WTC11 (cell line): Measurements from ENCODE around the gene DTD1. TPM values are rescaled to one million over a fixed set of nuclear protein-coding genes. Genes with fewer than 3 reads are reported as not detected.

Experiments
- ATAC-seq: fragments of 200-7000 bp; cut with Tn5 transposase; 2 replicates; pipeline ENCODE4 v1.10.0; 2021; ENCODE audit warnings: mild to moderate bottlenecking, moderate library complexity
- CTCF ChIA-PET: fragments of 300-600 bp; sonication (Branson Sonifier 250); formaldehyde crosslinking; loops from one replicate; lab custom pipeline; 2021; ENCODE audit warnings: antibody characterized with exemption; lab: Charles Lee
- POLR2A ChIA-PET: fragments of 350-600 bp; sonication (Branson Sonifier 250); formaldehyde crosslinking; loops from one replicate; lab custom pipeline; 2021; ENCODE audit warnings: antibody characterized with exemption; lab: Charles Lee
- DNase-seq: peaks from one replicate; pipeline ENCODE4 v3.0.0; 2021; ENCODE audit warnings: low spot score
- H3K27ac Mint-ChIP-seq: 2 replicates; pipeline ENCODE4 v1.8.0; 2021; ENCODE audit warnings: mixed read lengths
- H3K27me3 Mint-ChIP-seq: 2 replicates; pipeline ENCODE4 v1.8.0; 2021; ENCODE audit warnings: low read depth, mild to moderate bottlenecking, moderate library complexity, mixed read lengths
- H3K36me3 Mint-ChIP-seq: 2 replicates; pipeline ENCODE4 v1.8.0; 2021; ENCODE audit warnings: mixed read lengths
- H3K4me1 Mint-ChIP-seq: 2 replicates; pipeline ENCODE4 v1.8.0; 2022; ENCODE audit warnings: mixed read lengths
- H3K4me3 Mint-ChIP-seq: 2 replicates; pipeline ENCODE4 v1.8.0; 2021; ENCODE audit warnings: mild to moderate bottlenecking, moderate library complexity, mixed read lengths
- H3K9me3 Mint-ChIP-seq: 2 replicates; pipeline ENCODE4 v1.8.0; 2021; ENCODE audit warnings: mixed read lengths
- AR ChIP-seq: fragments of 250-450 bp; sonication (Bioruptor Pico); IDR thresholded peaks from 2 replicates; pipeline ENCODE4 v1.9.0; 2021; ENCODE audit warnings: mild to moderate bottlenecking
- CBFB ChIP-seq: sonication (generic); formaldehyde crosslinking; IDR thresholded peaks from 2 replicates; pipeline ENCODE4 v1.8.1; 2022; ENCODE audit warnings: mild to moderate bottlenecking, low read depth, missing genetic modification reagents
- FOXJ3 ChIP-seq: sonication (generic); formaldehyde crosslinking; IDR thresholded peaks from 2 replicates; pipeline ENCODE4 v1.9.0; 2021; ENCODE audit warnings: missing genetic modification reagents, mild to moderate bottlenecking, borderline replicate concordance
- FOXP1 ChIP-seq: sonication (generic); formaldehyde crosslinking; IDR thresholded peaks from 2 replicates; pipeline ENCODE4 v1.8.0; 2022; ENCODE audit warnings: missing genetic modification reagents, mild to moderate bottlenecking, moderate library complexity, borderline replicate concordance
- GRHL2 ChIP-seq: fragments of 250-450 bp; sonication (Bioruptor Pico); IDR thresholded peaks from 2 replicates; pipeline ENCODE4 v1.8.0; 2022; ENCODE audit warnings: mild to moderate bottlenecking, moderate library complexity; ENCODE audit not compliant: insufficient replicate concordance, severe bottlenecking
- IRF2 ChIP-seq: sonication (generic); formaldehyde crosslinking; IDR thresholded peaks from 2 replicates; pipeline ENCODE4 v1.8.0; 2022; ENCODE audit warnings: low read depth, missing genetic modification reagents, borderline replicate concordance
- OVOL2 ChIP-seq: fragments of 250-450 bp; sonication (Bioruptor Pico); IDR thresholded peaks from 2 replicates; pipeline ENCODE4 v1.9.0; 2021; ENCODE audit warnings: mild to moderate bottlenecking, borderline replicate concordance
- SMAD4 ChIP-seq: sonication (generic); formaldehyde crosslinking; IDR thresholded peaks from 2 replicates; pipeline ENCODE4 v1.8.0; 2022; ENCODE audit warnings: mild to moderate bottlenecking, missing genetic modification reagents
- SP1 ChIP-seq: sonication (generic); formaldehyde crosslinking; conservative IDR thresholded peaks from 2 replicates; pipeline ENCODE4 v1.8.1; 2022; ENCODE audit warnings: missing genetic modification reagents
- TCF7 ChIP-seq: sonication (generic); formaldehyde crosslinking; IDR thresholded peaks from 2 replicates; pipeline ENCODE4 v1.8.0; 2022; ENCODE audit warnings: mild to moderate bottlenecking, low read depth, missing genetic modification reagents, moderate library complexity
- TEAD4 ChIP-seq: sonication (generic); formaldehyde crosslinking; IDR thresholded peaks from 2 replicates; pipeline ENCODE4 v1.8.0; 2022; ENCODE audit warnings: mild to moderate bottlenecking, missing genetic modification reagents
- ZNF138 ChIP-seq: sonication (generic); formaldehyde crosslinking; conservative IDR thresholded peaks from 2 replicates; pipeline ENCODE4 v1.8.1; 2022; ENCODE audit warnings: mild to moderate bottlenecking, moderate library complexity, missing genetic modification reagents
- ZNF263 ChIP-seq: sonication (generic); formaldehyde crosslinking; IDR thresholded peaks from 2 replicates; pipeline ENCODE4 v1.8.1; 2022; ENCODE audit warnings: low read depth, mild to moderate bottlenecking, moderate library complexity, missing genetic modification reagents
- ZNF281 ChIP-seq: sonication (generic); formaldehyde crosslinking; IDR thresholded peaks from 2 replicates; pipeline ENCODE4 v1.8.0; 2023; ENCODE audit warnings: mild to moderate bottlenecking, missing genetic modification reagents
- ZNF396 ChIP-seq: fragments of 250-450 bp; sonication (Bioruptor Pico); IDR thresholded peaks from 2 replicates; pipeline ENCODE4 v1.8.0; 2021; ENCODE audit warnings: mild to moderate bottlenecking, moderate library complexity, borderline replicate concordance
- ZNF671 ChIP-seq: fragments of 250-450 bp; sonication (Bioruptor Pico); IDR thresholded peaks from 2 replicates; pipeline ENCODE4 v1.8.0; 2021; ENCODE audit warnings: mild to moderate bottlenecking
- total RNA-seq: library from RNA; stranded (reverse); gene quantifications from 3 replicates; pipeline ENCODE4 v1.2.3, GENCODE V29; 2021
- TF ChIP-seq, protein P1 (sequence below): sonication (generic); formaldehyde crosslinking; IDR thresholded peaks from 2 replicates; pipeline ENCODE4 v1.8.1; 2023; ENCODE audit warnings: mild to moderate bottlenecking, missing genetic modification reagents
- TF ChIP-seq, protein P2 (sequence below): fragments of 200-600 bp; IDR thresholded peaks from 2 replicates; pipeline ENCODE4 v1.8.0; 2022; ENCODE audit warnings: antibody characterized with exemption
- TF ChIP-seq, protein P3 (sequence below): sonication (generic); formaldehyde crosslinking; IDR thresholded peaks from 2 replicates; pipeline ENCODE4 v1.8.1; 2022; ENCODE audit warnings: mild to moderate bottlenecking, missing genetic modification reagents, moderate library complexity, borderline replicate concordance

DTD1 gene
- total RNA-seq, 1 experiment from 2014 or later, result 71.1 TPM

- no peak for TF ChIP-seq FOXP1 (CRISPR knock-in tag)
- no peak for TF ChIP-seq ZNF138
- no peak for TF ChIP-seq ZNF281 (CRISPR knock-in tag)
- ATAC-seq, result no peak; the same call in none of the 2 replicates
- CTCF ChIA-PET, result no interaction called here
- H3K36me3 Mint-ChIP-seq, result no peaks in the 10 kb centered on the region
- H3K27me3 Mint-ChIP-seq, result no peaks in the 10 kb centered on the region; the same call in 1 of the 2 replicates
- POLR2A ChIA-PET, result no interaction called here
- no peak overlapping the region for H3K27ac Mint-ChIP-seq
- H3K9me3 Mint-ChIP-seq, result peaks cover 11% of the 10 kb centered on the region
- H3K4me1 Mint-ChIP-seq, result peaks cover 3% of the 10 kb centered on the region; the same call in 1 of the 2 replicates
- H3K4me3 Mint-ChIP-seq, result no peak overlapping the region
- DNase-seq, result no peak
Measured at GRCh38 chr20:18778690-18779392, 191.0 kb downstream of the DTD1 start.

DNA sequence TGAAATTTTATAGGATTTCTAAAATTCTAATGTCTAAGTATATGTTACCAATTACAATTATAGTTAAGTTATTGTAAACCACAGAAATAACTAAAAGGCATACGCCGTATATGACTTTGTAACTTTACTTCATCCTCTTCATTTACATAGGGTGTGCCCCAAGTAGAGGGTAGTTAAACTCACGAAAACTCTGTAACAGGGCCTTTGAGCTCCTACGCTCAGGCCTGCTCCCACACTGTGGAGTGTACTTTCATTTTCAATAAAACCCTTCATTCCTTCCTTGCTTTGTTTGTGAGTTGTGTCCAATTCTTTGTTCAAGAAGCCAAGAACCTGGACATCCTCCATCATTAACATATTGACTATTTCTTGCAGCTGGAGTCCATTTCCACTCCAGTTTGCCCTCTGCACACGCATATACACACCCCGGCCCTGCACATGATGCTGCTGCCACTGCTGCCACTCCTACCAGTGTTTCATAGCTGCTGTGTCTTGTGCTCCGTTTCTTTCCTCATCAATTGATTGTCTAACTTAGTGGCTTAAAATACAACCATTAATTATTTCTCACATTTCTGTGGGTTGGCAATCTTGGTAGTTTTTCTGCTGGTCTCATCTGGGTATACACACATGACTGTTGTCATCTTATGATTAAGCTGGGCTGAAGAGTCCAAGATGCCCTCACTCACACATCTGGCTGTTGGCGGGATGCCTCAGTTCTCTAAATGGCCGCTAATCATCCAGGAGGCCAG lies 192.7 kb downstream of the DTD1 start:
- POLR2A ChIA-PET, result no interaction called here
- no peaks in the 10 kb centered on the region for H3K36me3 Mint-ChIP-seq

More for the DNA sequence above, 192.7 kb downstream of the DTD1 start:
- H3K27me3 Mint-ChIP-seq, result no peaks in the 10 kb centered on the region; the same call in 1 of the 2 replicates
- TF ChIP-seq, protein P1, sequence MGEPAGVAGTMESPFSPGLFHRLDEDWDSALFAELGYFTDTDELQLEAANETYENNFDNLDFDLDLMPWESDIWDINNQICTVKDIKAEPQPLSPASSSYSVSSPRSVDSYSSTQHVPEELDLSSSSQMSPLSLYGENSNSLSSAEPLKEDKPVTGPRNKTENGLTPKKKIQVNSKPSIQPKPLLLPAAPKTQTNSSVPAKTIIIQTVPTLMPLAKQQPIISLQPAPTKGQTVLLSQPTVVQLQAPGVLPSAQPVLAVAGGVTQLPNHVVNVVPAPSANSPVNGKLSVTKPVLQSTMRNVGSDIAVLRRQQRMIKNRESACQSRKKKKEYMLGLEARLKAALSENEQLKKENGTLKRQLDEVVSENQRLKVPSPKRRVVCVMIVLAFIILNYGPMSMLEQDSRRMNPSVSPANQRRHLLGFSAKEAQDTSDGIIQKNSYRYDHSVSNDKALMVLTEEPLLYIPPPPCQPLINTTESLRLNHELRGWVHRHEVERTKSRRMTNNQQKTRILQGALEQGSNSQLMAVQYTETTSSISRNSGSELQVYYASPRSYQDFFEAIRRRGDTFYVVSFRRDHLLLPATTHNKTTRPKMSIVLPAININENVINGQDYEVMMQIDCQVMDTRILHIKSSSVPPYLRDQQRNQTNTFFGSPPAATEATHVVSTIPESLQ (CRISPR knock-in tag), result no peak
- no peak for TF ChIP-seq OVOL2 (CRISPR knock-in tag)
- TF ChIP-seq TCF7 (CRISPR knock-in tag), result no peak
- TF ChIP-seq IRF2 (CRISPR knock-in tag), result no peak
- TF ChIP-seq, protein P2, sequence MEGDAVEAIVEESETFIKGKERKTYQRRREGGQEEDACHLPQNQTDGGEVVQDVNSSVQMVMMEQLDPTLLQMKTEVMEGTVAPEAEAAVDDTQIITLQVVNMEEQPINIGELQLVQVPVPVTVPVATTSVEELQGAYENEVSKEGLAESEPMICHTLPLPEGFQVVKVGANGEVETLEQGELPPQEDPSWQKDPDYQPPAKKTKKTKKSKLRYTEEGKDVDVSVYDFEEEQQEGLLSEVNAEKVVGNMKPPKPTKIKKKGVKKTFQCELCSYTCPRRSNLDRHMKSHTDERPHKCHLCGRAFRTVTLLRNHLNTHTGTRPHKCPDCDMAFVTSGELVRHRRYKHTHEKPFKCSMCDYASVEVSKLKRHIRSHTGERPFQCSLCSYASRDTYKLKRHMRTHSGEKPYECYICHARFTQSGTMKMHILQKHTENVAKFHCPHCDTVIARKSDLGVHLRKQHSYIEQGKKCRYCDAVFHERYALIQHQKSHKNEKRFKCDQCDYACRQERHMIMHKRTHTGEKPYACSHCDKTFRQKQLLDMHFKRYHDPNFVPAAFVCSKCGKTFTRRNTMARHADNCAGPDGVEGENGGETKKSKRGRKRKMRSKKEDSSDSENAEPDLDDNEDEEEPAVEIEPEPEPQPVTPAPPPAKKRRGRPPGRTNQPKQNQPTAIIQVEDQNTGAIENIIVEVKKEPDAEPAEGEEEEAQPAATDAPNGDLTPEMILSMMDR, result no peak
- no peak for TF ChIP-seq TEAD4 (CRISPR knock-in tag)
- no peak for TF ChIP-seq AR (CRISPR knock-in tag)
- TF ChIP-seq ZNF263, result no peak
- TF ChIP-seq GRHL2 (CRISPR knock-in tag), result no peak
- TF ChIP-seq SMAD4 (CRISPR knock-in tag), result no peak
- TF ChIP-seq FOXJ3 (CRISPR knock-in tag), result no peak
- TF ChIP-seq SP1 (CRISPR knock-in tag), result no peak
- no peak for TF ChIP-seq CBFB (CRISPR knock-in tag)
- TF ChIP-seq ZNF281 (CRISPR knock-in tag), result no peak
- TF ChIP-seq, protein P3, sequence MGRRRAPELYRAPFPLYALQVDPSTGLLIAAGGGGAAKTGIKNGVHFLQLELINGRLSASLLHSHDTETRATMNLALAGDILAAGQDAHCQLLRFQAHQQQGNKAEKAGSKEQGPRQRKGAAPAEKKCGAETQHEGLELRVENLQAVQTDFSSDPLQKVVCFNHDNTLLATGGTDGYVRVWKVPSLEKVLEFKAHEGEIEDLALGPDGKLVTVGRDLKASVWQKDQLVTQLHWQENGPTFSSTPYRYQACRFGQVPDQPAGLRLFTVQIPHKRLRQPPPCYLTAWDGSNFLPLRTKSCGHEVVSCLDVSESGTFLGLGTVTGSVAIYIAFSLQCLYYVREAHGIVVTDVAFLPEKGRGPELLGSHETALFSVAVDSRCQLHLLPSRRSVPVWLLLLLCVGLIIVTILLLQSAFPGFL (CRISPR knock-in tag), result no peak
- TF ChIP-seq ZNF671, result no peak
- TF ChIP-seq ZNF396, result no peak
- CTCF ChIA-PET, result no interaction called here
- ATAC-seq, result no peak
- H3K4me3 Mint-ChIP-seq, result no peak overlapping the region
- H3K27ac Mint-ChIP-seq, result no peak overlapping the region
- peaks cover 3% of the 10 kb centered on the region; the same call in 1 of the 2 replicates for H3K4me1 Mint-ChIP-seq
- no peak for DNase-seq
- H3K9me3 Mint-ChIP-seq, result peaks cover 17% of the 10 kb centered on the region
